SK-N-MC (cell line): ENCODE results near the gene ARID3C.

Experiments used
- EZH2 ChIP-seq: fragments of 200-600 bp; sonication (generic); IDR thresholded peaks from one replicate; pipeline ENCODE4 v1.6.1; 2017; ENCODE audit warnings: antibody characterized with exemption
- FOXP2 ChIP-seq: optimal IDR thresholded peaks from 2 replicates; pipeline ENCODE3; 2011; ENCODE audit warnings: mild to moderate bottlenecking, moderate library complexity; ENCODE audit not compliant: insufficient read depth; ENCODE audit errors: extremely low read length, control extremely low read depth
- POLR2AphosphoS5 ChIP-seq: IDR thresholded peaks from 2 replicates; pipeline ENCODE4 v1.6.1; 2012; ENCODE audit warnings: mild to moderate bottlenecking, low read depth, low read length, borderline replicate concordance

DNA sequence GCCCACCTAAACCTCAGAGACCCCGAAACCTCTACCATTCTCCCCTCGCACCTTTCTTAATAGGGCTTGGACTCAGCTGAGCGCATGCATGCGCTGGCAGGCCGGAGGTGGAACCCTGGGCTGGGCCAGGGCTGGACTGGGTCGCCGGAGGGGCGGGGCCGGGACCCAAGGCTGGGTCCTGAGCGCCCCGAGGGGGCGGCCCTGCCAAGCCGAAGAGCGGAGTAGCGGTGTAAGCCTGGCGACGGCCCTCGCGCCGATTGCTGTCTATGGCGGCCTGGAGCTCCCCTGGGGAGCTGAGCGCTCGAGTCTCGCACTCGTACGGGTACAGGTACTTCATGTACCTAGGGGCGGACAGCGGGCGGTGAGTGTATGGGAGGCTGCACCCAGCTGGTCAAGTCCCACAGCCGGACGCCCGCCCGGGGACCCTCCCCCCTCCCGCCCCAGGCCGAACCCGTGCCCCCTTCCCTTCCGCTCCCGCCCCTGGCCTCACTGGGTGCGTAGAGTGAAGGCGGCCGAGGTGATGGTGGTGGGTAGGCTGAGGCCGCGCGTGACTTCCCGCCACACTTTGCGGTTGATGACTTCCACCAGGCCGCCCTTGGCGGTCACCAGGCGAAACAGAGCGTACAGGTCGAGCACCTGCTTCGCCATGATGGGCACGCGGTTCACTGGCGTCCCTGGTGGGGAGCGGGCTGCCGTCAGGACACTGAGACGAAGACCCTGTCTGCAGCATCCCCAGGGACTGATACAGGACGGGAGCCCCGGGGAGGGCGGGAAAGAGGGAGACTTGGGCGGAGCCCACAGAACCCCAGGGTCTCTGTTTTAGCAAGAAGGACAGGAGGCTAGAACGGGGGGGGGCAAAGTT, 5.3 kb downstream of the ARID3C start:
- no peak for TF ChIP-seq POLR2AphosphoS5
- TF ChIP-seq FOXP2: no peak
- TF ChIP-seq EZH2: no peak
